ENCODE data around the gene ZFY. TPM values are rescaled to one million over a fixed set of nuclear protein-coding genes. Genes with fewer than 3 reads are reported as not detected.

ZFY gene
- polyA plus RNA-seq, 1 of the 3 experiments (the other 2 are of a cell fraction): not detected

DNA sequence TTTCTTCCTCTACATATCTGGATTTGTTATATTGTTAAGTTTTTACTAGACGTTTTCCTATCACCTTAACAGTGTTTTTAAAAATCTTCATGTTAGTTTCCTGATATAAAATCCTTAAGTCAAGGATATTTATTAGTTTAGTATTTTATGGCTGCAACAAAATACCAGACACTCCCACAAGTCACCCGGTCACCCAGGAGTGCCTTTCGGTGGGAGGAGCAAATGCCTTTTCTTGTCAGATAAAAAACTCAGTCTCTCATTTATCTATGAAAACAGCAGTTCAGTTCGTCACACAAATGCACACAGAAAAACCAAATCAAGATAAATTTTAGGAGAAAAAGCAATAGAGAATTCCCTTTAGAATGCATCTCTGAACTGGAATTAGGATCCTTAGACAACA, 77.0 kb downstream of the ZFY start:
- Histone ChIP-seq H2AFZ (ENCODE audit: low read depth) (no peak overlapping the region), H3K27me3 (ENCODE audit: insufficient read depth) (no peaks in the 10 kb centered on the region), H3K79me2 (ENCODE audit: insufficient read depth) (no peaks in the 10 kb centered on the region), H3K9me3 (no peaks in the 10 kb centered on the region), H3K9me2 (no peaks in the 10 kb centered on the region), H4K20me1 (ENCODE audit: insufficient read depth) (no peaks in the 10 kb centered on the region), H3K9ac (no peak overlapping the region), H3K4me2 (no peak overlapping the region), H3F3A (replicated peaks; ENCODE audit: insufficient read depth) (no peaks in the 10 kb centered on the region), H3K4me1 (ENCODE audit: control insufficient read depth in 1 of 2, insufficient read depth in 2 of 2, low read depth in 1 of 2, low read length in 1 of 2) (no peaks in the 10 kb centered on the region), H3K4me3 (ENCODE audit: low read depth in 2 of 2, low read length in 1 of 2) (no peak overlapping the region), H3K36me3 (replicated peaks in 1 of 2; ENCODE audit: control insufficient read depth in 1 of 2, insufficient read depth in 2 of 2, low read length in 1 of 2) (no peaks in the 10 kb centered on the region), H3K27ac (ENCODE audit: low read depth in 2 of 2, low read length in 1 of 2) (no peak overlapping the region)
- no peak for TF ChIP-seq SIN3A (IDR thresholded peaks at IDR 0.05; ENCODE audit: borderline replicate concordance, low read depth, low read length)
- TF ChIP-seq, protein P1, sequence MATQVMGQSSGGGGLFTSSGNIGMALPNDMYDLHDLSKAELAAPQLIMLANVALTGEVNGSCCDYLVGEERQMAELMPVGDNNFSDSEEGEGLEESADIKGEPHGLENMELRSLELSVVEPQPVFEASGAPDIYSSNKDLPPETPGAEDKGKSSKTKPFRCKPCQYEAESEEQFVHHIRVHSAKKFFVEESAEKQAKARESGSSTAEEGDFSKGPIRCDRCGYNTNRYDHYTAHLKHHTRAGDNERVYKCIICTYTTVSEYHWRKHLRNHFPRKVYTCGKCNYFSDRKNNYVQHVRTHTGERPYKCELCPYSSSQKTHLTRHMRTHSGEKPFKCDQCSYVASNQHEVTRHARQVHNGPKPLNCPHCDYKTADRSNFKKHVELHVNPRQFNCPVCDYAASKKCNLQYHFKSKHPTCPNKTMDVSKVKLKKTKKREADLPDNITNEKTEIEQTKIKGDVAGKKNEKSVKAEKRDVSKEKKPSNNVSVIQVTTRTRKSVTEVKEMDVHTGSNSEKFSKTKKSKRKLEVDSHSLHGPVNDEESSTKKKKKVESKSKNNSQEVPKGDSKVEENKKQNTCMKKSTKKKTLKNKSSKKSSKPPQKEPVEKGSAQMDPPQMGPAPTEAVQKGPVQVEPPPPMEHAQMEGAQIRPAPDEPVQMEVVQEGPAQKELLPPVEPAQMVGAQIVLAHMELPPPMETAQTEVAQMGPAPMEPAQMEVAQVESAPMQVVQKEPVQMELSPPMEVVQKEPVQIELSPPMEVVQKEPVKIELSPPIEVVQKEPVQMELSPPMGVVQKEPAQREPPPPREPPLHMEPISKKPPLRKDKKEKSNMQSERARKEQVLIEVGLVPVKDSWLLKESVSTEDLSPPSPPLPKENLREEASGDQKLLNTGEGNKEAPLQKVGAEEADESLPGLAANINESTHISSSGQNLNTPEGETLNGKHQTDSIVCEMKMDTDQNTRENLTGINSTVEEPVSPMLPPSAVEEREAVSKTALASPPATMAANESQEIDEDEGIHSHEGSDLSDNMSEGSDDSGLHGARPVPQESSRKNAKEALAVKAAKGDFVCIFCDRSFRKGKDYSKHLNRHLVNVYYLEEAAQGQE (IDR thresholded peaks at IDR 0.05; ENCODE audit: low read depth, low read length): no peak
- TF ChIP-seq CTCF (IDR thresholded peaks at IDR 0.05): no peak
- no peak for TF ChIP-seq ELF1 (IDR thresholded peaks at IDR 0.05)
- TF ChIP-seq TAF1 (IDR thresholded peaks at IDR 0.05; ENCODE audit: borderline replicate concordance, low read depth, low read length): no peak
- 17% methylated on average over 1 of the region's 4 CpGs for WGBS (ENCODE audit: low lambda C conversion rate)
- no peak for DNase-seq
- CTCF ChIA-PET: no interaction called here
- POLR2A ChIA-PET: no interaction called here

- no peak overlapping the region for H3K4me2 ChIP-seq
- H4K20me1 ChIP-seq (ENCODE audit: insufficient read depth): no peaks in the 10 kb centered on the region
- no peak overlapping the region for H3K4me3 ChIP-seq (ENCODE audit: low read depth in 2 of 2, low read length in 1 of 2)
- CTCF ChIA-PET: no interaction called here
- no CpG with 5 or more reads among the region's 1 CpG for WGBS (ENCODE audit: low lambda C conversion rate)
- no peak overlapping the region for H3K27ac ChIP-seq (ENCODE audit: low read depth in 2 of 2, low read length in 1 of 2)
- H3K36me3 ChIP-seq (replicated peaks in 1 of 2; ENCODE audit: control insufficient read depth in 1 of 2, insufficient read depth in 2 of 2, low read length in 1 of 2): no peaks in the 10 kb centered on the region
- no peak overlapping the region for H2AFZ ChIP-seq (ENCODE audit: low read depth)
- no peaks in the 10 kb centered on the region for H3F3A ChIP-seq (replicated peaks; ENCODE audit: insufficient read depth)
- no peaks in the 10 kb centered on the region for H3K9me2 ChIP-seq
- H3K9ac ChIP-seq: no peak overlapping the region
- H3K9me3 ChIP-seq: no peaks in the 10 kb centered on the region
- POLR2A ChIA-PET: no interaction called here
- no peak for DNase-seq
- H3K4me1 ChIP-seq (ENCODE audit: control insufficient read depth in 1 of 2, insufficient read depth in 2 of 2, low read depth in 1 of 2, low read length in 1 of 2): no peaks in the 10 kb centered on the region
- no peaks in the 10 kb centered on the region for H3K79me2 ChIP-seq (ENCODE audit: insufficient read depth)
- no peaks in the 10 kb centered on the region for H3K27me3 ChIP-seq (ENCODE audit: insufficient read depth)
- TF ChIP-seq RCOR1 (IDR thresholded peaks at IDR 0.05; ENCODE audit: low read length): no peak
- TF ChIP-seq MXI1 (IDR thresholded peaks at IDR 0.05; ENCODE audit: low read depth, low read length): no peak
- no peak for TF ChIP-seq FOSL2 (IDR thresholded peaks at IDR 0.05; ENCODE audit: borderline replicate concordance, low read depth)
- TF ChIP-seq ZBTB33 (IDR thresholded peaks at IDR 0.05; ENCODE audit: borderline replicate concordance, low read depth): no peak
- TF ChIP-seq, protein P1 (IDR thresholded peaks at IDR 0.05; ENCODE audit: low read depth, low read length): no peak
- no peak for TF ChIP-seq PBX3 (IDR thresholded peaks at IDR 0.05)
- TF ChIP-seq SMC3 (IDR thresholded peaks at IDR 0.05; ENCODE audit: low read depth, low read length): no peak
- TF ChIP-seq SIN3A (IDR thresholded peaks at IDR 0.05; ENCODE audit: borderline replicate concordance, low read depth, low read length): no peak
- no peak for TF ChIP-seq RFX5 (IDR thresholded peaks at IDR 0.05; ENCODE audit: low read length)
- TF ChIP-seq IRF3 (IDR thresholded peaks at IDR 0.05; ENCODE audit: low read depth, low read length): no peak
Measured at GRCh38 chrY:3016594-3016993, 81.4 kb downstream of the ZFY start.

Measured in SK-N-SH (cell line).